WTC11 (cell line): ENCODE data around the gene SLC29A4. TPM values are rescaled to one million over a fixed set of nuclear protein-coding genes. Genes with fewer than 3 reads are reported as not detected.
"Not testable (repeated sequence)": the region's sequence is repeated elsewhere in the genome, so short reads cannot be mapped to it uniquely, and the experiment has no call there.

ENCODE experiments used
- ATAC-seq: fragments of 200-7000 bp; cut with Tn5 transposase; 2 replicates; pipeline ENCODE4 v1.10.0; 2021; ENCODE audit warnings: mild to moderate bottlenecking, moderate library complexity
- CTCF ChIA-PET: fragments of 300-600 bp; sonication (Branson Sonifier 250); formaldehyde crosslinking; loops from one replicate; lab custom pipeline; 2021; ENCODE audit warnings: antibody characterized with exemption; lab: Charles Lee
- POLR2A ChIA-PET: fragments of 350-600 bp; sonication (Branson Sonifier 250); formaldehyde crosslinking; loops from one replicate; lab custom pipeline; 2021; ENCODE audit warnings: antibody characterized with exemption; lab: Charles Lee
- DNase-seq: peaks from one replicate; pipeline ENCODE4 v3.0.0; 2021; ENCODE audit warnings: low spot score
- H3K27ac Mint-ChIP-seq: 2 replicates; pipeline ENCODE4 v1.8.0; 2021; ENCODE audit warnings: mixed read lengths
- H3K27me3 Mint-ChIP-seq: 2 replicates; pipeline ENCODE4 v1.8.0; 2021; ENCODE audit warnings: low read depth, mild to moderate bottlenecking, moderate library complexity, mixed read lengths
- H3K36me3 Mint-ChIP-seq: 2 replicates; pipeline ENCODE4 v1.8.0; 2021; ENCODE audit warnings: mixed read lengths
- H3K4me1 Mint-ChIP-seq: 2 replicates; pipeline ENCODE4 v1.8.0; 2022; ENCODE audit warnings: mixed read lengths
- H3K4me3 Mint-ChIP-seq: 2 replicates; pipeline ENCODE4 v1.8.0; 2021; ENCODE audit warnings: mild to moderate bottlenecking, moderate library complexity, mixed read lengths
- H3K9me3 Mint-ChIP-seq: 2 replicates; pipeline ENCODE4 v1.8.0; 2021; ENCODE audit warnings: mixed read lengths
- ATF2 ChIP-seq: sonication (generic); formaldehyde crosslinking; IDR thresholded peaks from 2 replicates; pipeline ENCODE4 v1.8.1; 2022; ENCODE audit warnings: low read depth, missing genetic modification reagents, borderline replicate concordance
- E2F4 ChIP-seq: sonication (generic); formaldehyde crosslinking; IDR thresholded peaks from 2 replicates; pipeline ENCODE4 v1.8.1; 2022; ENCODE audit warnings: low read depth, mild to moderate bottlenecking, moderate library complexity, missing genetic modification reagents, borderline replicate concordance
- EMX1 ChIP-seq: fragments of 250-450 bp; sonication (Bioruptor Pico); IDR thresholded peaks from 2 replicates; pipeline ENCODE4 v1.8.0; 2021; ENCODE audit warnings: mild to moderate bottlenecking
- FOXK1 ChIP-seq: sonication (generic); formaldehyde crosslinking; IDR thresholded peaks from 2 replicates; pipeline ENCODE4 v1.8.0; 2022; ENCODE audit warnings: mild to moderate bottlenecking, moderate library complexity, missing genetic modification reagents
- FOXP4 ChIP-seq: sonication (generic); formaldehyde crosslinking; IDR thresholded peaks from 2 replicates; pipeline ENCODE4 v1.8.0; 2022; ENCODE audit warnings: mild to moderate bottlenecking, missing genetic modification reagents
- GABPB1 ChIP-seq: sonication (generic); formaldehyde crosslinking; IDR thresholded peaks from 2 replicates; pipeline ENCODE4 v1.8.1; 2023; ENCODE audit warnings: mild to moderate bottlenecking, missing genetic modification reagents
- GRHL2 ChIP-seq: fragments of 250-450 bp; sonication (Bioruptor Pico); IDR thresholded peaks from 2 replicates; pipeline ENCODE4 v1.8.0; 2022; ENCODE audit warnings: mild to moderate bottlenecking, moderate library complexity; ENCODE audit not compliant: insufficient replicate concordance, severe bottlenecking
- GTF2I ChIP-seq: fragments of 250-450 bp; sonication (Bioruptor Pico); conservative IDR thresholded peaks from 2 replicates; pipeline ENCODE4 v1.4.0; 2021; ENCODE audit warnings: mild to moderate bottlenecking
- IRF2 ChIP-seq: sonication (generic); formaldehyde crosslinking; IDR thresholded peaks from 2 replicates; pipeline ENCODE4 v1.8.0; 2022; ENCODE audit warnings: low read depth, missing genetic modification reagents, borderline replicate concordance
- KAT7 ChIP-seq: sonication (generic); formaldehyde crosslinking; IDR thresholded peaks from 2 replicates; pipeline ENCODE4 v1.8.1; 2023; ENCODE audit warnings: missing genetic modification reagents, mild to moderate bottlenecking, borderline replicate concordance
- PRRX2 ChIP-seq: fragments of 250-450 bp; sonication (Bioruptor Pico); IDR thresholded peaks from 2 replicates; pipeline ENCODE4 v1.8.0; 2021; ENCODE audit warnings: mild to moderate bottlenecking
- SOX15 ChIP-seq: fragments of 250-450 bp; sonication (Bioruptor Pico); IDR thresholded peaks from 2 replicates; pipeline ENCODE4 v1.9.0; 2021; ENCODE audit warnings: mild to moderate bottlenecking
- TCF7 ChIP-seq: sonication (generic); formaldehyde crosslinking; IDR thresholded peaks from 2 replicates; pipeline ENCODE4 v1.8.0; 2022; ENCODE audit warnings: mild to moderate bottlenecking, low read depth, missing genetic modification reagents, moderate library complexity
- TP53 ChIP-seq: sonication (generic); formaldehyde crosslinking; IDR thresholded peaks from 2 replicates; pipeline ENCODE4 v1.8.1; 2023; ENCODE audit warnings: mild to moderate bottlenecking, missing genetic modification reagents
- USF2 ChIP-seq: sonication (generic); formaldehyde crosslinking; IDR thresholded peaks from 2 replicates; pipeline ENCODE4 v1.8.1; 2023; ENCODE audit warnings: mild to moderate bottlenecking, missing genetic modification reagents, moderate library complexity
- ZBTB21 ChIP-seq: sonication (generic); formaldehyde crosslinking; IDR thresholded peaks from 2 replicates; pipeline ENCODE4 v1.8.1; 2023; ENCODE audit warnings: mild to moderate bottlenecking, missing genetic modification reagents, borderline replicate concordance
- ZNF281 ChIP-seq: sonication (generic); formaldehyde crosslinking; IDR thresholded peaks from 2 replicates; pipeline ENCODE4 v1.8.0; 2023; ENCODE audit warnings: mild to moderate bottlenecking, missing genetic modification reagents
- ZNF396 ChIP-seq: fragments of 250-450 bp; sonication (Bioruptor Pico); IDR thresholded peaks from 2 replicates; pipeline ENCODE4 v1.8.0; 2021; ENCODE audit warnings: mild to moderate bottlenecking, moderate library complexity, borderline replicate concordance
- ZNF416 ChIP-seq: fragments of 250-450 bp; sonication (Bioruptor Pico); IDR thresholded peaks from 2 replicates; pipeline ENCODE4 v1.9.0; 2021; ENCODE audit warnings: mild to moderate bottlenecking, inconsistent platforms
- ZNF512 ChIP-seq: sonication (generic); formaldehyde crosslinking; IDR thresholded peaks from 2 replicates; pipeline ENCODE4 v1.8.1; 2022; ENCODE audit warnings: missing genetic modification reagents, borderline replicate concordance
- total RNA-seq: library from RNA; stranded (reverse); gene quantifications from 3 replicates; pipeline ENCODE4 v1.2.3, GENCODE V29; 2021

SLC29A4 gene
- total RNA-seq, 1 experiment from 2014 or later = 14.4 TPM

GRCh38 chr7:5274441-5274840 is 8.3 kb upstream of the SLC29A4 start:
- H3K9me3 Mint-ChIP-seq = no peaks in the 10 kb centered on the region
- no peak overlapping the region for H3K4me3 Mint-ChIP-seq
- no peaks in the 10 kb centered on the region for H3K36me3 Mint-ChIP-seq
- no peaks in the 10 kb centered on the region for H3K27me3 Mint-ChIP-seq
- DNase-seq = no peak
- ChIA-PET CTCF (interaction anchor here (1.5 kb wide), 1 partner anchor 34 kb away, joined by 3 read pairs; no protein-coding TSS in a partner anchor), POLR2A (no interaction called here)
- no peak overlapping the region for H3K27ac Mint-ChIP-seq
- ATAC-seq = no peak
- TF ChIP-seq FOXK1 = no peak
- TF ChIP-seq ZNF396 = no peak
- no peak for TF ChIP-seq E2F4 (CRISPR knock-in tag)
- no peak for TF ChIP-seq IRF2 (CRISPR knock-in tag)
- no peak for TF ChIP-seq GRHL2
- TF ChIP-seq SOX15 (CRISPR knock-in tag) = no peak
- TF ChIP-seq GTF2I (CRISPR knock-in tag) = no peak
- no peak for TF ChIP-seq GABPB1
- no peak for TF ChIP-seq TCF7 (CRISPR knock-in tag)
- TF ChIP-seq EMX1 = no peak
- TF ChIP-seq ZBTB21 = no peak
- no peak for TF ChIP-seq KAT7 (CRISPR knock-in tag)
- no peak for TF ChIP-seq USF2 (CRISPR knock-in tag)
- TF ChIP-seq FOXP4 = no peak
- no peak for TF ChIP-seq PRRX2 (CRISPR knock-in tag)
- no peak for TF ChIP-seq ZNF416 (CRISPR knock-in tag)
- TF ChIP-seq ATF2 (CRISPR knock-in tag) = no peak
- no peak for TF ChIP-seq TP53 (CRISPR knock-in tag)
- TF ChIP-seq ZNF512 (CRISPR knock-in tag) = no peak
- TF ChIP-seq ZNF281 (CRISPR knock-in tag) = no peak
- H3K4me1 Mint-ChIP-seq = no peaks in the 10 kb centered on the region

GRCh38 chr7:5274985-5275431 is 7.7 kb upstream of the SLC29A4 start:
- H3K9me3 Mint-ChIP-seq, H3K27me3 Mint-ChIP-seq, H3K4me1 Mint-ChIP-seq, ATAC-seq, H3K4me3 Mint-ChIP-seq, H3K27ac Mint-ChIP-seq, H3K36me3 Mint-ChIP-seq, DNase-seq, POLR2A ChIA-PET: not testable (repeated sequence)
- CTCF ChIA-PET = interaction anchor here (1.5 kb wide), 1 partner anchor 34 kb away, joined by 3 read pairs; no protein-coding TSS in a partner anchor

GRCh38 chr7:5275510-5275909 is 7.2 kb upstream of the SLC29A4 start:
- DNase-seq, H3K27ac Mint-ChIP-seq, POLR2A ChIA-PET, H3K9me3 Mint-ChIP-seq, H3K4me3 Mint-ChIP-seq, H3K36me3 Mint-ChIP-seq, H3K27me3 Mint-ChIP-seq, ATAC-seq, H3K4me1 Mint-ChIP-seq: not testable (repeated sequence)
- CTCF ChIA-PET = interaction anchor here (1.5 kb wide), 1 partner anchor 35 kb away, joined by 3 read pairs; no protein-coding TSS in a partner anchor

GRCh38 chr7:5276123-5276522 is 6.6 kb upstream of the SLC29A4 start:
- CTCF ChIA-PET = interaction anchor here (1.5 kb wide), 1 partner anchor 35 kb away, joined by 3 read pairs; no protein-coding TSS in a partner anchor
- ATAC-seq = not testable (repeated sequence)

More at GRCh38 chr7:5276123-5276522, 6.6 kb upstream of the SLC29A4 start:
- H3K9me3 Mint-ChIP-seq, H3K27ac Mint-ChIP-seq, H3K4me3 Mint-ChIP-seq, POLR2A ChIA-PET, DNase-seq, H3K36me3 Mint-ChIP-seq, H3K27me3 Mint-ChIP-seq, H3K4me1 Mint-ChIP-seq: not testable (repeated sequence)
